HG03060 (cell line): ENCODE data around the gene ALPL.
"Not testable (repeated sequence)": the region's sequence is repeated elsewhere in the genome, so short reads cannot be mapped to it uniquely, and the experiment has no call there.

Source experiments
- ATAC-seq: cut with Tn5 transposase; IDR thresholded peaks from one replicate; pipeline ENCODE4 v1.9.1; 2021; ENCODE audit warnings: low read depth, moderate number of reproducible peaks; ENCODE audit not compliant: unreplicated experiment

The ALPL gene

GRCh38 chr1:21509351-21510112 is at the start of gene ALPL:
Gene ALPL (plus strand): TSS chr1:21509423. CDS start chr1:21554082, 44,659 bp downstream.
- ATAC-seq, result no peak

- ATAC-seq, result not testable (repeated sequence)
These were observed 44.1 kb upstream of the ALPL start for GRCh38 chr1:21465127-21465526.

- ATAC-seq, result not testable (repeated sequence)
These were observed 41.3 kb upstream of the ALPL start for GRCh38 chr1:21467946-21468345.

DNA sequence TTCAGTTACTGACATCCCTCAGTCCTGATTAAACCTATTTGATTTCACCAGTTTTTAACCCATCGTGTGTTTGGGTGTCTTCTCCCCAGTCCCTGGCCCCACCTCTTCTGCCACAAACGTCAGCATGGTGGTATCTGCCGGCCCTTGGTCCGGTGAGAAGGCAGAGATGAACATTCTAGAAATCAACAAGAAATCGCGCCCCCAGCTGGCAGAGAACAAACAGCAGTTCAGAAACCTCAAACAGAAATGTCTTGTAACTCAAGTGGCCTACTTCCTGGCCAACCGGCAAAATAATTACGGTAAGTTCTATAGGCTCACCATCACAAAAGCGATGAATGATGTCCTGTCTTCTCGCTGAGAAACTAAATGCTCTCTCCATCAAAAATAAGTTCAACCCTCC is 40.6 kb upstream of the ALPL start:
- ATAC-seq, result no peak

- no peak for ATAC-seq
These were observed 39.6 kb upstream of the ALPL start for GRCh38 chr1:21469581-21469980.

- ATAC-seq, result no peak
These were observed 36.4 kb upstream of the ALPL start for GRCh38 chr1:21472861-21473260.

DNA sequence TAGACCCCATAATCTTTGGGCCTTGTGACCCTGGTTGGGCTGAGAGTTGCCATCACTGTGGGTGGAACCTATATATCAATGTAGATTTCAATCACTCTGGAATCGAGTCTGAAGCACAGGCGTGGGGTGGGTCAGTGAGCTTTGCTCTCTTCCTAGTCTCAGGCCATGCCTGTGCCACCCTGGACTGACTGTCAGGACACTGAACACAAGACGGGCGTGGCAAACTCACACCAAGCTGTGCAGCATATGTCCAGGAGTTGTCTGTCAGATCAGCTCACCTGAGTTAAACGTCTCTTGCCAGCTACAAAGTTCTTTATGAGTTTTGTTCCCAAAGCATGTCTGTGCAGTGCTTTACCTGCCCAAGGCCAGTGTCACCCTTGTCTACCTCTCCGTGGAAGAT is 30.9 kb upstream of the ALPL start:
- ATAC-seq, result no peak

GRCh38 chr1:21483881-21484280 is 25.3 kb upstream of the ALPL start:
- not testable (repeated sequence) for ATAC-seq

DNA sequence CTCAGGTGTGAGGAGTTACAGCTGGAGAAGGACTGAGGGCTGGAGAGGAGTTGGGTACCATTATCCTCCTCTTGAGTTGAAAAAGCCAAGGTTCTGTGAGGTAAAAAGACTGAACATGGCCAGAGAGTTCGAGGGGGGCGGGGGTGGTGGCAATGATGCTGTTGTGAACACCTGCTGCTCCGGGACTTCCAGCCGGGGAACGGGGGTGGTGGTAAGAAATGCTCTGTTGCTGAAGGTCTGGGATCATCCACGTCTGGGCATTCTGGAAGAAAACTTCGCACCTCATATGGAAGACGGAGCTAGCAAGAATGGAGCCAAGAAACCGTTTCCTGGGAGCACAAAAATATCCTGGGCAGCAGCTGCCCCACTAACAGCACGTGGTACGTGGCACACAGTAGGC is 20.1 kb upstream of the ALPL start:
- ATAC-seq, result no peak

DNA sequence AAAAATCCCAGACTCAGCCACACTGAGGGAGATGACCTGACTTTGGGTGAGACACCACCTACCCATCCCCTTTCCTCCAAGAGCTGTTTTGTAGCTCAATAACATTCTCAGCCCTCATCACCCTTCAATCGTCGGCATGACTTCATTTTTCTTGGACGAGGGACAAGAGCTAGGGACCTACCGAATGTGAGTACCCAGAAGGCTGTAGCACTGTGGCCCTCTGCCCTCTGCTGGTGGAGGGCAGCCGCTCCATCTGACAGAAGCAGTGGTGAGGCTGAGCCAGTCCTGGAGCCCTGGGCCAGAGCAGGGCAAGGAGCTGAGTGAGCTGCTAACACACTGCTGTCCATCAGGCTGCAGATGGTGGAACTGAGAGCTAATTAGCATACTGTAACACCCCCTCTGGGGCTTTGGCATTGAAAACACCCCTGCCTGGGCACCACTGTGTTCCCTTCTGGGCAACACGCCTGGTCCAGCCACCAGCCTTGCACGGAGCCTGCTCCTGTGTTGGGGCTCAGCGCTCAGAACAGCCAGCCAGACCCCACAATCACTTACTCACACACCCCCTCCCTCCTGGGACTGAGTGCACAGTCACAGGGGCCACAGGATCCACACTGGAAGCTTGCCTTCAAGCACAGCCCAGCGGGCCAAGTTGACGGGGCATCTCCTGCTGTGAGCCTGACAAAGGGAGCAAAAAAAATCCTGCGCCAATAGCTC is 18.3 kb upstream of the ALPL start:
- no peak for ATAC-seq

DNA sequence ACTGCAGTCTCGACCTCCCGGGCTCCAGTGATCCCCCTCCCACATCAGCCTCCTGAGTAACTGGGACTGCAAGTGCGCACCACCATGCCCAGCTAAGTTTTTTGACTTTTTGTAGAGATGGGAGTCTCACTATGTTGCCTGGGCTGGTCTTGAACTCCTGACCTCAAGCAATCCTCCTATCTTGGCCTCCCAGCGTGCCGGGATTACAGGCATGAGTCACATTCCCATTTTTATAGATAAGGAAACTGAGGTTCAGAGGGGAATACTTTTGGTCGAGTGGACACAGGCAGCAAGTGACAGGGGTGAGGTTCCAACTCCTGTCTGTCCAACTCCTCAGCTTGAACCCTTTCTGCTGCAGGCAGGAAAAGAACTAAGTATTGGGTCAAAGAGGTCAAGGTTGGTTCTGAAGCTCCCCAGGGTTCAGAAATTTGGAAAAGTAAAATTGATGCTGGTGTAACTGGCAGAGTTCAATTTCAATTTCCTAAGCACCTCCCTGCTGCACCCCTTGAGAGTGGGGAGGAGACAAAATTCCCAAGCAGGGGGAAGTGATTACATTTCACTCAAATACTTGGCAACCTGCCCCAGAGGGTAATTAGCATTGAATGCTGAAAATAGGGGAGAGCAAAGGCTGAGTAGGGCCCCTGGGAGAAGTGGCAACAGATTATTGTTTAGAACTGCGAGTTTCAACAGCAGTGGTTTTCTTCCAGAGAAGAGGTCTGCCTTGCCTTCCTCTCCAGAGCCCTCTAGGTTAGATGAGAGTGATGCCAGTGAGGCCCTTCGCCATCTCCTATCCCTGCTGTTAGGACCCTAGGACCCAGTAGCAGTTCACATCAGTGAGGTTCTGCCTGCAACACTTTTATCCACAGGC is 17.5 kb upstream of the ALPL start:
- ATAC-seq, result no peak

GRCh38 chr1:21492356-21492625 is 16.9 kb upstream of the ALPL start:
- ATAC-seq, result no peak

GRCh38 chr1:21494196-21494595 is 15.0 kb upstream of the ALPL start:
- ATAC-seq, result no peak

DNA sequence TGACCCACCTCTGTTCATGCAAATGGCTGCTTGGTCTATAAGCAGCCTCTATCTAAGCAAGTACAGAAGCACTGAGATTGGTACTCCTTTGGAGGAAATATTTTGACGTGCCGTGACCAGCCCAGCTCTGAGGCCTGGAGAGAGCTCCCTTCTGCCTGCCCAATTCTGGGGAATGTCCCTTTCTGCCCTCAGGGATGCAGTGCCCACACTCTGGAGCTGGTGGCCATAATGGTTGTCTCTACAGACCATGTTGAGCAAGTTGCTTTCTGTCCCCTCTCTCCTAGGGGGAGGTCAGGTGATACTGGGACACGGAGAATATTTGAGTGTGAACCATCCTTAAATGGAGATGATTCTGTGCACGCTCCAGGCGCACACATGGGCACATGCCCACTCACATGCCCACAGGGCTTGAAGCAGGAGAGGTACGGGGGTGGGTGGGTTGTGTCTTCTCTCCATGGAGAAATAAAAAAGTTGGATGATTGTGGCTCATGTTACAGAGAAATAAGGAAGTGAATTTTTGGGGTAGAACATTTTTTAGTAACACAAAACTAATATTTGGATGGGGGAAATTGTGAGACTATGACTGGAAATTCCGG is 13.9 kb upstream of the ALPL start:
- ATAC-seq, result no peak

GRCh38 chr1:21496063-21496462 is 13.2 kb upstream of the ALPL start:
- no peak for ATAC-seq

DNA sequence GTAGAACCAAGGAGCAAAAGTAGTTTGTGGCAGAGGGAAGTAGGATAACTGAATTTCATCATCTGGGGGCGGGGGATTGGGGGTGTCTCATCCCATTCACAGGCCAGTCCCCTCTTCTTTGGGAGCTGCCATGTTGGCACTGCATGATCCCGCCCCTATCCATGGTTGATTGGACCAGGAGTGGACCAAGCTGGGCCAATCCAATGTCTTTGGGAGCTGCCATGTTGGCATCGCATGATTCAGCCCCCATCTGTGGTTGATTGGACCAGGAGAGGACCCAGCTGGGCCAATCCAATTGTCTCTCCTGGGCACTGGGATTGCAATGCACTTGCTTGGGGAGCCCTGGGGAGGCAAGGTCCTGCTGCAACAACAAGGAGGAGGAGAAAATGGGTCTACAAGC is 12.3 kb upstream of the ALPL start:
- ATAC-seq, result no peak

- ATAC-seq, result no peak
These were observed 11.7 kb upstream of the ALPL start for GRCh38 chr1:21497466-21498061.

GRCh38 chr1:21499283-21499950 is 9.8 kb upstream of the ALPL start:
- no peak for ATAC-seq

DNA sequence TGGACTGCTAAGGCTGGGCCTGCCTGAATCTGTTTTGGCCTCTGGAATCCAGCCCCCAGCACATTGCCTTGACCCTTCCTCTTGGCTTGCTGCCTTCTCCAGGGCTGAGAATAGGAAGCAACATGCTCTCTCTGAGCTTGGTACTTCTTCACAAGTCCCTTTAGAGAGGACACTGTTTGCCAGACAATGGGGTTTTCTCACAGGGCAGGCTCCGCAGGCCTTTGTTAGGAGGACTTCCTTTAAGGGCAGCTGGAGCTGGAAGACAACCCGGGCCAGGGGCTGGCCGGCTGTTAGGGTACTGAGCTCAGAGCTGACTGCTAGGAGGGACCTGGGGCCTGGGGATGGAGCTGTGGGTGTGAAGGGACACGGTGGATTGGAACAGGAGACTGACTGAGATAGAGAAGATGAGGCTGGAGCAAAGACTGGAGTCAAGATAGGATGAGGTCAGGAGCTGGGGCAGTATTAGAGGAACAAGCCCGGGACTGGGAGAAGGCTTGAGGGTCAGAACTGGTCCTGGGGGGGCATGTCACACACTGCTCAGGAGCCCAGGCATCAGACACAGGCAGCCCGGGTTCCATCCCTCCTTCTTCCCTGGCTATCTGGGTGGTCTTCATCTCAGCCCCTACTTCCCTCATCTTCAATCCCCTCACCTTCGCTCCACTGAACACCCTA is 5.4 kb upstream of the ALPL start:
- ATAC-seq, result no peak

DNA sequence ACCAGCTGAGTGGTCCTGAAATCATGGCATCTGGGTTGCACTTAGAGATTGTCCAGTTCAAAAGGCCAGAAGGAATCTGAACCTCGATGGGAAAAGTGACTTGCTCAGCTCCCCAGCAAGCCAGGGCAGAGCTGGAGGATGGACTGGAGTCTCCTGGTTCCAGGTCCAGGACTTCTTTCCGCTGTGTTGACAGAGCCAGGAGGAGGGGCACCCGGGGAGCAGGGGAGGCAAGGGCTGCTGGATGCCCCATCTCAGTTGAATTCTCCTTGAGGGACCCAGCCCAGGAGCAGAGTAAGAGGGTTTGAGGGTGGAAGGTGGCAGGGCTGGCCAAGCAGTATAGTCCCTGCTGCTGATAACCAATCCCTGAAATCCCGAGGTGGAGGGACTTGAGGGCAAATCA is 2.4 kb upstream of the ALPL start:
- ATAC-seq, result no peak
